ENCODE measurements around the gene JAG1. TPM values are rescaled to one million over a fixed set of nuclear protein-coding genes. Genes with fewer than 3 reads are reported as not detected.

Gene JAG1
- total RNA-seq, 3 donors from 2014 or later (not counting 1 experiment from before 2014, with no cell fraction given): 8.1 to 12.3 (median 8.7) TPM

DNA sequence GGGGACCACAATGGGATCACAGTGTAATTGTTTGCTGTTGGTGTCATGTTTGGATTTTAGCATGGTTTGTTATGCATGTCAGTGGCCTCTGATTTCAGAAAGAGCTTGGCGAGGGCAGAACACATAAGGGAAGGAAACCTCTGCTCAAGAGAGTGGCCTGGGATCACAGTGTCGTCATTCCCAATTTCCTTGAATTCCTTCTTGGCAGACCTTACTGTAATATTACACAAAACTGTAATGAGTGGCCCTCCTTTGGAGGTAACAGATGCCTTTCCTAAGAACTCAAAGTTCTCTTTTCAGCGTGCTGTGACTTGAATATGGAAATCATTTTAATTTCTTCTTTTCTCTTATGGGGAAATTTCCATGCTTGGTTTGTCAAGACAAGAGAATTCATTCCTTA, 46.9 kb downstream of the JAG1 start:
- intact Hi-C loops (cut with micrococcal nuclease): no loop called here
- WGBS (ENCODE audit: insufficient coverage): 100% methylated on average over 2 of the region's 3 CpGs

DNA sequence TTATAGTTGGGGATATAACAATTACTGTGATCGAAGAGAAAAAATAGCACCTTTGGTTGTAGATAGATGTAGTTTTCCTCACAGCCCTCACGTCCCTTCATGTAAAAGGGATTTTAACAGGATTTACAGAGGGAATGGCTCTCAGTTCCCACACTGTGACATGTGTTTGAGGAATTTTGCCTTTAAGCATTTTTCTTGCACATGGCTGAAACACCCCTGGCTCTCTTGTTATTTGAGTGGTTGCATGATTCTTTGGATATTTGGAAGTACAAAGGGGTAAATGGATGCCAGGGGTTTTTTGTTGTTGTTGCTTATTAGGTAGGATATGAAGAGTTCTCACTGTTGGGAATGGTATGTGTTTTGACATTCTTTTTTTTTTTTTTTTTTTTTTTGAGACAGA, 48.2 kb downstream of the JAG1 start:
- H3K27ac Mint-ChIP-seq: no peak overlapping the region
- intact Hi-C loops (cut with micrococcal nuclease): no loop called here
- H3K27ac ChIP-seq (ENCODE audit: low read length): no peak overlapping the region
- H3K27me3 ChIP-seq (ENCODE audit: control insufficient read depth, insufficient read depth, low read length): no peaks in the 10 kb centered on the region
- no peak for ATAC-seq
- TF ChIP-seq, protein P1, sequence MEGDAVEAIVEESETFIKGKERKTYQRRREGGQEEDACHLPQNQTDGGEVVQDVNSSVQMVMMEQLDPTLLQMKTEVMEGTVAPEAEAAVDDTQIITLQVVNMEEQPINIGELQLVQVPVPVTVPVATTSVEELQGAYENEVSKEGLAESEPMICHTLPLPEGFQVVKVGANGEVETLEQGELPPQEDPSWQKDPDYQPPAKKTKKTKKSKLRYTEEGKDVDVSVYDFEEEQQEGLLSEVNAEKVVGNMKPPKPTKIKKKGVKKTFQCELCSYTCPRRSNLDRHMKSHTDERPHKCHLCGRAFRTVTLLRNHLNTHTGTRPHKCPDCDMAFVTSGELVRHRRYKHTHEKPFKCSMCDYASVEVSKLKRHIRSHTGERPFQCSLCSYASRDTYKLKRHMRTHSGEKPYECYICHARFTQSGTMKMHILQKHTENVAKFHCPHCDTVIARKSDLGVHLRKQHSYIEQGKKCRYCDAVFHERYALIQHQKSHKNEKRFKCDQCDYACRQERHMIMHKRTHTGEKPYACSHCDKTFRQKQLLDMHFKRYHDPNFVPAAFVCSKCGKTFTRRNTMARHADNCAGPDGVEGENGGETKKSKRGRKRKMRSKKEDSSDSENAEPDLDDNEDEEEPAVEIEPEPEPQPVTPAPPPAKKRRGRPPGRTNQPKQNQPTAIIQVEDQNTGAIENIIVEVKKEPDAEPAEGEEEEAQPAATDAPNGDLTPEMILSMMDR (IDR thresholded peaks at IDR 0.05): no peak
- no peak for DNase-seq
- no peaks in the 10 kb centered on the region for H3K4me1 ChIP-seq (ENCODE audit: control insufficient read depth, insufficient read depth, low read length)
- no peaks in the 10 kb centered on the region for H3K36me3 Mint-ChIP-seq
- H3K36me3 ChIP-seq (ENCODE audit: control insufficient read depth, insufficient read depth, low read length): no peaks in the 10 kb centered on the region
- H3K4me3 ChIP-seq (ENCODE audit: low read length): no peak overlapping the region
- H3K4me1 Mint-ChIP-seq: peaks cover 0 to 11% of the 10 kb centered on the region in 2 donors
- H3K9me3 ChIP-seq (ENCODE audit: control insufficient read depth, insufficient read depth, low read length): no peaks in the 10 kb centered on the region
- H3K27me3 Mint-ChIP-seq (ENCODE audit: low read depth in 2 of 2): no peaks in the 10 kb centered on the region
- WGBS (ENCODE audit: insufficient coverage): 100% methylated on average over 2 of the region's 2 CpGs
- H3K9me3 Mint-ChIP-seq: no peaks in the 10 kb centered on the region
- no peak overlapping the region for H3K4me3 Mint-ChIP-seq

More for the DNA sequence above, 46.9 kb downstream of the JAG1 start:
- no peak for ATAC-seq
- no peak overlapping the region for H3K27ac Mint-ChIP-seq
- H3K4me3 Mint-ChIP-seq: no peak overlapping the region
- no peaks in the 10 kb centered on the region for H3K9me3 ChIP-seq (ENCODE audit: control insufficient read depth, insufficient read depth, low read length)
- H3K4me1 ChIP-seq (ENCODE audit: control insufficient read depth, insufficient read depth, low read length): no peaks in the 10 kb centered on the region
- H3K4me1 Mint-ChIP-seq: peaks cover 0 to 11% of the 10 kb centered on the region in 2 donors
- no peaks in the 10 kb centered on the region for H3K27me3 ChIP-seq (ENCODE audit: control insufficient read depth, insufficient read depth, low read length)
- H3K27ac ChIP-seq (ENCODE audit: low read length): no peak overlapping the region
- no peaks in the 10 kb centered on the region for H3K36me3 Mint-ChIP-seq
- no peaks in the 10 kb centered on the region for H3K27me3 Mint-ChIP-seq (ENCODE audit: low read depth in 2 of 2)
- no peaks in the 10 kb centered on the region for H3K36me3 ChIP-seq (ENCODE audit: control insufficient read depth, insufficient read depth, low read length)
- H3K9me3 Mint-ChIP-seq: no peaks in the 10 kb centered on the region
- no peak overlapping the region for H3K4me3 ChIP-seq (ENCODE audit: low read length)
- TF ChIP-seq, protein P1 (IDR thresholded peaks at IDR 0.05): no peak
- no peak for DNase-seq

DNA sequence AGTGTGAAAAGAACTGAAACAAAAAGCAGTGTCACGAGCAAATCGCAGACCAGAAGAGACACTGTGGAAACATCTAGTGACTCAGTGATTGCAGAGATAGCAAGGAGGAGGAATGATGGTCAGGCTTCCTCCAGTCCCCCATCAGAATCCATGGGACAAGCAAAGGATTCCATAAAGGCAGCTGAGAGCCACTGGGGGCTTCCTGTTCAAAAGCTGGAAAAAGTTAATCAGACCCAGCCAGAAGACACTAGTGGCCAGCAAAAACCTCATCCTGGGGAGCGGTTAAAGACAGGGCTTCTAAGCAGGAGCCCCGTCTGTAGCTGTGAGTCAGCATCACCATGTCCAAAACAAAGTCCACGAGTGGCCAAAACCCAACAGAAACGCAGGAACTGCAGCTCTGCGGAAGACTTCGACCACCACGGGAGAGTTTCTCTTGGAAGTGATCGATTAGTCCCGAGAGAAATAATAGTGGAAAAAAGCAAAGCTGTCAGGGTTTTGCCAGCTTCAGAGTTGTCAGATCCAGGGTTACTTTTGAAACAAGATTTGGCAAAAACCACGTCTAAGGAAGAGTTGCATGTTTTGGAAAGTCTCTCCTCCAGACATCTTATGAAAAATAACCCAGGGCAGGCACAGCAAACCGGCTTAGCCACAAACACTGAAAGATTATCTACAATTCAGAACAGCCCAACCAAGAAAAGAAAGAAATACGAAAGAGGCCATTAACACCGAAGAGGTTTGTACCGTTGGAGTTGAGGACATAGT, 51.0 kb downstream of the JAG1 start:
- DNase-seq: no peak
- Mint-ChIP-seq H3K4me3 (no peak overlapping the region), H3K27me3 (ENCODE audit: low read depth in 2 of 2) (no peaks in the 10 kb centered on the region), H3K9me3 (no peaks in the 10 kb centered on the region), H3K27ac (no peak overlapping the region), H3K36me3 (no peaks in the 10 kb centered on the region), H3K4me1 (peaks cover 0 to 11% of the 10 kb centered on the region in 2 donors)
- H3K27ac ChIP-seq (ENCODE audit: low read length): no peak overlapping the region
- WGBS (ENCODE audit: insufficient coverage): 90% methylated on average over 15 of the region's 16 CpGs
- intact Hi-C loops (cut with micrococcal nuclease): no loop called here
- H3K4me3 ChIP-seq (ENCODE audit: low read length): no peak overlapping the region
- no peaks in the 10 kb centered on the region for H3K4me1 ChIP-seq (ENCODE audit: control insufficient read depth, insufficient read depth, low read length)
- no peak for ATAC-seq
- no peaks in the 10 kb centered on the region for H3K9me3 ChIP-seq (ENCODE audit: control insufficient read depth, insufficient read depth, low read length)
- H3K36me3 ChIP-seq (ENCODE audit: control insufficient read depth, insufficient read depth, low read length): no peaks in the 10 kb centered on the region
- H3K27me3 ChIP-seq (ENCODE audit: control insufficient read depth, insufficient read depth, low read length): no peaks in the 10 kb centered on the region
- TF ChIP-seq, protein P1 (IDR thresholded peaks at IDR 0.05): no peak

DNA sequence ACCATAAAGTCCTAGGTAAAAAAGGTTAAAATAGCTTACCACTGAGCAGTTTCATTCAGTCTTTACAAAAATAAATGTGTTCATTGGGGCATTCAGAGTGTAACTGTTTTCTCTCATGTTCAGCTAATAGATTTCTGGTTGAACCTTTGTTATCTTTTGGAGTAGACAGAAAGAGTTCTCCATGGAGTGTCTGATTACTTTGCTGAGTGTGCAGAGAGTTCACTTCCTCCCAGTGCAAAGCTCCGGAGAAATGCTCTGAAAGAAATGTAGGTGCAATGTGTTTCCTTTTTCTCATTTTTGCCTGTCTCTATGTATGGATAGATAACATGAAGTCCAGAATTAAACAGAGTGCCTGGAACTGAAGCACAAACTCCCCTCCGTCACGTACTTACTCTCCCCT, 52.6 kb downstream of the JAG1 start:
- Mint-ChIP-seq H3K4me3 (no peak overlapping the region), H3K9me3 (no peaks in the 10 kb centered on the region), H3K27ac (no peak overlapping the region), H3K27me3 (ENCODE audit: low read depth in 2 of 2) (no peaks in the 10 kb centered on the region), H3K4me1 (peaks cover 0 to 11% of the 10 kb centered on the region in 2 donors), H3K36me3 (no peaks in the 10 kb centered on the region)
- Histone ChIP-seq H3K9me3 (ENCODE audit: control insufficient read depth, insufficient read depth, low read length) (no peaks in the 10 kb centered on the region), H3K36me3 (ENCODE audit: control insufficient read depth, insufficient read depth, low read length) (no peaks in the 10 kb centered on the region), H3K4me3 (ENCODE audit: low read length) (no peak overlapping the region), H3K4me1 (ENCODE audit: control insufficient read depth, insufficient read depth, low read length) (no peaks in the 10 kb centered on the region), H3K27me3 (ENCODE audit: control insufficient read depth, insufficient read depth, low read length) (no peaks in the 10 kb centered on the region), H3K27ac (ENCODE audit: low read length) (no peak overlapping the region)
- intact Hi-C loops (cut with micrococcal nuclease): no loop called here
- ATAC-seq (no peak), DNase-seq (no peak)
- TF ChIP-seq, protein P1 (IDR thresholded peaks at IDR 0.05): no peak
- WGBS (ENCODE audit: insufficient coverage): 55% methylated on average over 1 of the region's 3 CpGs
